Neutrophil (primary cell): ENCODE measurements around the gene HOXA5.
A peak's percentile ranks its signal among the peaks of the same experiment; 100 is the strongest.

Source experiments
- H3K27ac ChIP-seq: fragments of 200-600 bp; sonication (generic); 2 replicates; pipeline ENCODE4 v1.5.1; 2016; ENCODE audit warnings: mild to moderate bottlenecking, moderate library complexity
- H3K27me3 ChIP-seq: fragments of 200-600 bp; sonication (generic); 2 replicates; pipeline ENCODE4 v1.6.0; 2016; ENCODE audit warnings: mild to moderate bottlenecking
- H3K36me3 ChIP-seq: fragments of 200-600 bp; sonication (generic); 2 replicates; pipeline ENCODE4 v1.5.1; 2017
- H3K4me1 ChIP-seq, 2 experiments: fragments of 200-600 bp in 1 of 2; sonication (generic) in 1 of 2; 1 replicate in 1 of 2; 2 replicates in 1 of 2; pipeline versions ENCODE4 v1.5.1 to v1.6.1; 2013 to 2016; ENCODE audit warnings: low read depth in 1 of 2, low read length in 1 of 2, mild to moderate bottlenecking in 1 of 2, moderate library complexity in 1 of 2; ENCODE audit not compliant: control insufficient read depth in 1 of 2, insufficient read depth in 1 of 2
- H3K4me3 ChIP-seq, 2 experiments: fragments of 200-600 bp in 1 of 2; sonication (generic) in 1 of 2; 1 replicate in 1 of 2; 2 replicates in 1 of 2; pipeline ENCODE4 v1.5.1; 2013 to 2016; ENCODE audit warnings: low read depth in 1 of 2, low read length in 1 of 2, mild to moderate bottlenecking in 1 of 2, moderate library complexity in 1 of 2
- H3K9me3 ChIP-seq: fragments of 200-600 bp; sonication (generic); 2 replicates; pipeline ENCODE4 v1.5.1; 2016
- TF ChIP-seq, protein P1 (sequence below): fragments of 200-600 bp; sonication (generic); IDR thresholded peaks from 2 replicates; pipeline ENCODE4 v1.5.1; 2016; ENCODE audit warnings: antibody characterized with exemption

HOXA5 gene

GRCh38 chr7:27124096-27124901 lies 19.2 kb downstream of the HOXA5 start:
- TF ChIP-seq, protein P1, sequence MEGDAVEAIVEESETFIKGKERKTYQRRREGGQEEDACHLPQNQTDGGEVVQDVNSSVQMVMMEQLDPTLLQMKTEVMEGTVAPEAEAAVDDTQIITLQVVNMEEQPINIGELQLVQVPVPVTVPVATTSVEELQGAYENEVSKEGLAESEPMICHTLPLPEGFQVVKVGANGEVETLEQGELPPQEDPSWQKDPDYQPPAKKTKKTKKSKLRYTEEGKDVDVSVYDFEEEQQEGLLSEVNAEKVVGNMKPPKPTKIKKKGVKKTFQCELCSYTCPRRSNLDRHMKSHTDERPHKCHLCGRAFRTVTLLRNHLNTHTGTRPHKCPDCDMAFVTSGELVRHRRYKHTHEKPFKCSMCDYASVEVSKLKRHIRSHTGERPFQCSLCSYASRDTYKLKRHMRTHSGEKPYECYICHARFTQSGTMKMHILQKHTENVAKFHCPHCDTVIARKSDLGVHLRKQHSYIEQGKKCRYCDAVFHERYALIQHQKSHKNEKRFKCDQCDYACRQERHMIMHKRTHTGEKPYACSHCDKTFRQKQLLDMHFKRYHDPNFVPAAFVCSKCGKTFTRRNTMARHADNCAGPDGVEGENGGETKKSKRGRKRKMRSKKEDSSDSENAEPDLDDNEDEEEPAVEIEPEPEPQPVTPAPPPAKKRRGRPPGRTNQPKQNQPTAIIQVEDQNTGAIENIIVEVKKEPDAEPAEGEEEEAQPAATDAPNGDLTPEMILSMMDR: no peak
- Histone ChIP-seq H3K36me3 (no peaks in the 10 kb centered on the region), H3K4me3 (no peak overlapping the region), H3K4me1 (peaks cover 0 to 11% of the 10 kb centered on the region in 2 experiments), H3K27me3 (peaks cover 42% of the 10 kb centered on the region), H3K27ac (no peak overlapping the region), H3K9me3 (no peaks in the 10 kb centered on the region)

- Histone ChIP-seq H3K4me3 (no peak overlapping the region), H3K27me3 (peaks cover 35% of the 10 kb centered on the region), H3K27ac (no peak overlapping the region), H3K4me1 (peaks cover 0 to 11% of the 10 kb centered on the region in 2 experiments), H3K36me3 (no peaks in the 10 kb centered on the region), H3K9me3 (no peaks in the 10 kb centered on the region)
- TF ChIP-seq, protein P1: no peak
Measured at GRCh38 chr7:27123477-27124053, 19.9 kb downstream of the HOXA5 start.

DNA sequence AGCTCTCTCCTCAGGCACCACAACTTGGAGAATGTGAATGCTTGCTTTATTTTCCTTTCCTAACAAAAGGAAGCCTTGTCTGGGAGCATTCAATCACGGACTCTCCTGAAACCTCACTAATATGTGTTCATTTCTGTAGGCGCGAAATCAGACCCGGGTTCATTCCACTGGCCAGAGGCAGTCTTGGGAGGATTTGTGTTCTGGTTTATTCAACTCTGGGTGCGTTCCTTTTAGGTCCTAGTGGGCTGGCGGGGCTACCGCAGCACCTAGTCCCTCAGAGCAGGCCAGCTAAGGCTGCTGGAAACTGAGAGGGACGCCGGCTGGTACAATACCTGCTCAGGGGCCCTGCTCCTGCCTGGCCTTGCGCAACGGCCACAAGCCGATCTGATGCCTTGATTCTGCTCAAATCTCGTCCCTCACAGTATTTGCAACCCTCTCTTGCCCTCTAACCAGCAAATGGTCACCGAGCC lies 20.4 kb downstream of the HOXA5 start:
- H3K27me3 ChIP-seq: peaks cover 30% of the 10 kb centered on the region
- H3K4me1 ChIP-seq: peaks cover 0 to 11% of the 10 kb centered on the region in 2 experiments
- TF ChIP-seq, protein P1: no peak
- H3K4me3 ChIP-seq: no peak overlapping the region
- no peaks in the 10 kb centered on the region for H3K9me3 ChIP-seq
- no peaks in the 10 kb centered on the region for H3K36me3 ChIP-seq
- H3K27ac ChIP-seq: peak overlapping the region; percentile 19

DNA sequence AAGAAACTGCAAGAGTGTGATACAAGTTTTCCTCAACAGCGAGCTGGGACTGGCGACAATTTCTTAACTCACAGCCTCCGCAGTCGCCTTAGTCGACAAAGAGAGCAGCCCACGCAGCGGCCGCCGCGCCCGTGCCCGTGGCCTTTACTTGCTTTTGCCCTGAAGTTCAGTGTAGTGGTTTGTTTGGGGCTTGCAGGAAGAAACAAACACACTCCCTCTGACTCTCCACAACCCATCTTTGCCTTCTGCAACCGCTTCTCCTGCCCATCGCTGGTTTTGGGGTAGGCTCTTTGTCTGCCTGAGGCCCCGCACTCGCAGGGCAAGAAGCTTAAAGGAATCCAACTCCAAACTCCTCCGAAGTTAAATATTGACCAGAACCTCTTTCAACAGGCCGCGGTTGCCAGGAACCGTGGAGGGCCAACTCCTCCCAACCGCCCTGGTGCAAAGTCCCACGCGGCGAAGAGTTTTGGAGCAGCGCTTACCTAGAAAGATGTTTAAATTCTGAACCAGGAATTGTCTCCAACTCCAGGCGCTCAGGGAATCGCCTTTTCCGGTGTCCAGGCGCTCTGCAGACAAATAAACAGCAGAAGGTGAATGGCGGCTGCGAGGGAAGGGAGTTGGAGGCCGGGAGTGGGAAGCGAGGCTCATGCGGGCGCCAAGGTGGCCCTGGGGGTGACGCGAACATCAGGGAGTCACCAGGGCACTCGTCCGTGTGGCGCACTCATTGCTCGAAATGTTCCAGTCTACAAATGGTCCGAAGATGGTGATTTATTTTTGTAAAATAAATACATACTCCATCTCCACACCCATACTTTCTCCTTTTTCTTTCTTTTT lies 21.2 kb downstream of the HOXA5 start:
- peaks cover 0 to 11% of the 10 kb centered on the region in 2 experiments for H3K4me1 ChIP-seq
- H3K27ac ChIP-seq: no peak overlapping the region
- no peaks in the 10 kb centered on the region for H3K36me3 ChIP-seq
- TF ChIP-seq, protein P1: no peak
- H3K27me3 ChIP-seq: peaks cover 23% of the 10 kb centered on the region
- H3K4me3 ChIP-seq: no peak overlapping the region
- H3K9me3 ChIP-seq: no peaks in the 10 kb centered on the region

DNA sequence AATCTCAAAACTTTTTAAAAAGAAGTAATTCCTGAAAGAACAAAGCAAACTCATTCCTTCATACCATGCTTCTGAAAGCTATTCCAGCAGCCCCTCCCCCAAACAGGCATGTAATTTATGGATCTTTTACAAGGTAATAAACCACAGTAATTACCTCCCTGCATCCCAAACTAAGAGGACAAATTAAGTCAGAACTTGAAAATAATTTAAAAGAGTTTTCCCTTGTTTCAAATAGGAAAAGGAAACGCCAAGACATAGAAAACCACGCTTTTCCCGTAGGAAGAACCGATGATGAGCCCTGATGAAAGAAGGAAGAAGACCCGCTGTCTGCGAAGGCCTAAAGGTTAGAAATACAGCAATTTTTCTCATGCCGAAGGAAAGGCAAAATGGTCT lies 21.8 kb downstream of the HOXA5 start:
- H3K4me3 ChIP-seq: no peak overlapping the region
- H3K27ac ChIP-seq: no peak overlapping the region
- TF ChIP-seq, protein P1: no peak
- H3K4me1 ChIP-seq: peaks cover 0 to 11% of the 10 kb centered on the region in 2 experiments
- no peaks in the 10 kb centered on the region for H3K9me3 ChIP-seq
- H3K27me3 ChIP-seq: peaks cover 17% of the 10 kb centered on the region
- no peaks in the 10 kb centered on the region for H3K36me3 ChIP-seq
